ENCODE results near the gene KLC1. TPM values are rescaled to one million over a fixed set of nuclear protein-coding genes. Genes with fewer than 3 reads are reported as not detected.

KLC1 gene
- total RNA-seq, 2 experiments from 2014 or later = 97.5 to 101 TPM

DNA sequence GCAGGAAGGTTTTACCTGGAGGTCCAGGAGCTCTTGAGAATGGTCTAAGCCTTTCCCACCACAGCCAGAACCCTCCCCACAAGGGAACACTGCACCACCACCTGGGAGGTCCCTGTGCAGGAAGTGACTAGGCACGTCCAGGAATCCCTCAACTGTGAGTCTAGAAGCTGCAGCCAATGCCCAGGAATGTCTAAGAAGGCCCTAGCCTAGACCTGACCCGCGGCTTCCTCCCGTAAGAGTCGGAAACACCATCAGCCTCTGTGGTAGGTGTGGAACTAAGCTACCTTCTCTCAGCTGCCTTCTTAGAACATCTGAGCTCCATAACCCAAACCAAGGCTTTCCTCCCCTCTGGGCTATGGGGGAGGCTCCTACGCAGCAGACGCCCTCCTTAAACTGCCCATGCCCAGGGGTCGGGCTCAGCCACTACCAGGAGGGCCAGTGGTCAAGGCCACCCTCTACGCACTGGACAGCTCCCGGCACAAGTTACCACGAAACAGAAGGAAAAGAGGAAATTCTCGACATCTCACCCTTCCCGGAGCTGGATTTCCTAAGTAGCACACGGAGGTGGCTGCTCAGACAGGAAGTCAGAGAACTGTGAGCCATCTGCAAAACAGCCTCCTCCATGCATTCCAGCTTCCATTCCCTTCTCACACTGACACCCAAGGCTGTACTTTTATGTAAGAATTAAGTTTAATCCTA lies 112.1 kb downstream of the KLC1 start:
- no peak for DNase-seq
- ChIA-PET POLR2A (interaction anchor here (0.9 kb wide), 1 partner anchor 56 kb away, joined by 4 read pairs; no protein-coding TSS in a partner anchor), CTCF (interaction anchor here (1.5 kb wide), 1 partner anchor 337 kb away, joined by 3 read pairs; no protein-coding TSS in a partner anchor)
- intact Hi-C loops (cut with micrococcal nuclease) = no loop called here
- no peaks in the 10 kb centered on the region for H3K4me1 Mint-ChIP-seq (ENCODE audit: low read depth)
- H3K9me3 Mint-ChIP-seq = no peaks in the 10 kb centered on the region
- H3K27ac Mint-ChIP-seq = no peak overlapping the region
- H3K27me3 Mint-ChIP-seq = no peaks in the 10 kb centered on the region
- no peaks in the 10 kb centered on the region for H3K36me3 Mint-ChIP-seq (ENCODE audit: low read depth)
- no peak for ATAC-seq
- H3K4me3 Mint-ChIP-seq = no peak overlapping the region
- TF ChIP-seq, protein P1, sequence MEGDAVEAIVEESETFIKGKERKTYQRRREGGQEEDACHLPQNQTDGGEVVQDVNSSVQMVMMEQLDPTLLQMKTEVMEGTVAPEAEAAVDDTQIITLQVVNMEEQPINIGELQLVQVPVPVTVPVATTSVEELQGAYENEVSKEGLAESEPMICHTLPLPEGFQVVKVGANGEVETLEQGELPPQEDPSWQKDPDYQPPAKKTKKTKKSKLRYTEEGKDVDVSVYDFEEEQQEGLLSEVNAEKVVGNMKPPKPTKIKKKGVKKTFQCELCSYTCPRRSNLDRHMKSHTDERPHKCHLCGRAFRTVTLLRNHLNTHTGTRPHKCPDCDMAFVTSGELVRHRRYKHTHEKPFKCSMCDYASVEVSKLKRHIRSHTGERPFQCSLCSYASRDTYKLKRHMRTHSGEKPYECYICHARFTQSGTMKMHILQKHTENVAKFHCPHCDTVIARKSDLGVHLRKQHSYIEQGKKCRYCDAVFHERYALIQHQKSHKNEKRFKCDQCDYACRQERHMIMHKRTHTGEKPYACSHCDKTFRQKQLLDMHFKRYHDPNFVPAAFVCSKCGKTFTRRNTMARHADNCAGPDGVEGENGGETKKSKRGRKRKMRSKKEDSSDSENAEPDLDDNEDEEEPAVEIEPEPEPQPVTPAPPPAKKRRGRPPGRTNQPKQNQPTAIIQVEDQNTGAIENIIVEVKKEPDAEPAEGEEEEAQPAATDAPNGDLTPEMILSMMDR (IDR thresholded peaks at IDR 0.05) = no peak

GRCh38 chr14:103741876-103742275 lies 112.9 kb downstream of the KLC1 start:
- ChIA-PET POLR2A (no interaction called here), CTCF (interaction anchor here (1.5 kb wide), 1 partner anchor 336 kb away, joined by 3 read pairs; no protein-coding TSS in a partner anchor)
- no peak overlapping the region for H3K4me3 Mint-ChIP-seq
- intact Hi-C loops (cut with micrococcal nuclease) = no loop called here
- H3K36me3 Mint-ChIP-seq (ENCODE audit: low read depth) = no peaks in the 10 kb centered on the region
- no peak overlapping the region for H3K27ac Mint-ChIP-seq
- no peaks in the 10 kb centered on the region for H3K9me3 Mint-ChIP-seq
- no peaks in the 10 kb centered on the region for H3K27me3 Mint-ChIP-seq
- no peaks in the 10 kb centered on the region for H3K4me1 Mint-ChIP-seq (ENCODE audit: low read depth)
- DNase-seq (no peak), ATAC-seq (no peak)
- TF ChIP-seq, protein P1 (IDR thresholded peaks at IDR 0.05) = no peak

DNA sequence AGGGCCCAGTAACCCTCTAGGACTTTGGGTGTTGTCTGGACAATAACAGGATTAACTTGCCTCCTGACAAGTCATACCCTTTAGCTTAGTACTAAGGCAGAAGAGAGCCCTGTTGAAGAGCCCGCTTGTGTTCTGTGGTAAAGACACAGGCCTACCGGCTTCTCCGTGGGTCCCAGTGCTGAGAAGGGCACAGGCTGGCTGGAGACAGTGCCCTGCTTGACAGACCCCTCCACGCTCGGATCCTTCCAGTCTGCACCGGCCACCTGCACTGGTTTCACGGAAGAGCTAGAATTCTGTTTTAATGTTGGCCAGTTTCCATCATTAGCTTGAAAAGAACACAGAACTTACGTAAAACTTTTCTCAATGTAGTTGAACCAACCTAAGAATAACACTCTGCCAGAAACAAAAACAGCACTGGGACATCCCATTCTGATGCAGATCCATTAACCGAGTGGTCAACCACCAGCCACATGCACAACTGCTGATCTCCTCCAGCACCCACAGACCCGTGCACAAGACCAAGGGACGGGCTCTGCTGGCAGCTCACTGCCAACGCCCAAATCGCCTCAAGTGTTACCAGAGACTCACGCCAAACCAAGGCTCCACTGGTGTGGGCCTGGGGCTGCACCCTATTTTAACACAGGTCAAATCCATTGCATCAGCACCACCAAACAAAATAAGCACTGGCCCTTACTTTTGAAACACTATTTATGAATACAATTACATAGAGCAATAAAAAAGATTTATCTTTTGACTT lies 113.7 kb downstream of the KLC1 start:
- Mint-ChIP-seq H3K27ac (no peak overlapping the region), H3K27me3 (no peaks in the 10 kb centered on the region), H3K9me3 (no peaks in the 10 kb centered on the region), H3K4me1 (ENCODE audit: low read depth) (no peaks in the 10 kb centered on the region), H3K36me3 (ENCODE audit: low read depth) (no peaks in the 10 kb centered on the region), H3K4me3 (no peak overlapping the region)
- TF ChIP-seq, protein P1 (IDR thresholded peaks at IDR 0.05) = no peak
- ATAC-seq (no peak), DNase-seq (no peak)
- intact Hi-C loops (cut with micrococcal nuclease) = no loop called here
- CTCF ChIA-PET = no interaction called here
- POLR2A ChIA-PET = no interaction called here

DNA sequence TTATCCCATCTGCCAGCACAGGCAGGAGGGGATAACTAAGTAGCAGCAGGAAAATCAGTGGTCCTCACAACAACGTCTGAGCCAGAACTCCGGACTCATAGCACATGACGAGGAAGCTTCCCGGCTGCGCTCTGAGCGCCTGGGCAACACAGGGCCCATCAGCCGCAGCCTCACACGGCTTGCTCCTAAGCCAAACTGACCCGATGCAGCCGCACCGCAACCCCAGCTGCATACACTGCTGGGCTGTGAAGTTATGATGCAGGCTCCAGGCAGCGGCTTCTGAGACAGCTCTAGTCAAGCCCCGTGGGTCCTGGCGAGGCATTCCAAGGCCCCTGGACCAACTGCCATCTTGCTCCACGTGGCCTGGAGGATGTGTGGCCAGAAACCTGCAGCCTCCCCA lies 114.7 kb downstream of the KLC1 start:
- H3K4me3 Mint-ChIP-seq = no peak overlapping the region
- ATAC-seq (no peak), DNase-seq (no peak)
- TF ChIP-seq, protein P1 (IDR thresholded peaks at IDR 0.05) = no peak
- H3K4me1 Mint-ChIP-seq (ENCODE audit: low read depth) = peaks cover 8% of the 10 kb centered on the region
- no peaks in the 10 kb centered on the region for H3K9me3 Mint-ChIP-seq
- ChIA-PET CTCF (no interaction called here), POLR2A (no interaction called here)
- no peaks in the 10 kb centered on the region for H3K27me3 Mint-ChIP-seq
- intact Hi-C loops (cut with micrococcal nuclease) = no loop called here
- no peaks in the 10 kb centered on the region for H3K36me3 Mint-ChIP-seq (ENCODE audit: low read depth)
- no peak overlapping the region for H3K27ac Mint-ChIP-seq
